ENCODE results near the gene DPH6. TPM values are rescaled to one million over a fixed set of nuclear protein-coding genes. Genes with fewer than 3 reads are reported as not detected.

DPH6 gene
- total RNA-seq, 1 donor from 2014 or later, result 14.2 TPM

GRCh38 chr15:35560870-35561269, 14.9 kb upstream of the DPH6 start:
- no peaks in the 10 kb centered on the region for H3K4me1 Mint-ChIP-seq (ENCODE audit: low read depth, unreplicated experiment)
- H3K27me3 Mint-ChIP-seq (ENCODE audit: unreplicated experiment), result no peaks in the 10 kb centered on the region
- no peaks in the 10 kb centered on the region for H3K36me3 Mint-ChIP-seq (ENCODE audit: unreplicated experiment)

GRCh38 chr15:35560258-35560657, 14.3 kb upstream of the DPH6 start:
- no peaks in the 10 kb centered on the region for H3K4me1 Mint-ChIP-seq (ENCODE audit: low read depth, unreplicated experiment)
- no peaks in the 10 kb centered on the region for H3K9me3 Mint-ChIP-seq (ENCODE audit: unreplicated experiment)
- H3K27ac Mint-ChIP-seq (ENCODE audit: unreplicated experiment), result no peak overlapping the region
- no peak for TF ChIP-seq CTCF (IDR thresholded peaks at IDR 0.05; ENCODE audit: partially characterized antibody, unreplicated experiment)
- no peaks in the 10 kb centered on the region for H3K27me3 Mint-ChIP-seq (ENCODE audit: unreplicated experiment)
- DNase-seq, result no peak
- H3K4me3 Mint-ChIP-seq (ENCODE audit: unreplicated experiment), result no peak overlapping the region
- H3K36me3 Mint-ChIP-seq (ENCODE audit: unreplicated experiment), result no peaks in the 10 kb centered on the region

More at GRCh38 chr15:35560870-35561269, 14.9 kb upstream of the DPH6 start:
- DNase-seq, result no peak
- Mint-ChIP-seq H3K9me3 (ENCODE audit: unreplicated experiment) (no peaks in the 10 kb centered on the region), H3K27ac (ENCODE audit: unreplicated experiment) (no peak overlapping the region), H3K4me3 (ENCODE audit: unreplicated experiment) (no peak overlapping the region)
- no peak for TF ChIP-seq CTCF (IDR thresholded peaks at IDR 0.05; ENCODE audit: partially characterized antibody, unreplicated experiment)

GRCh38 chr15:35559683-35560082, 13.7 kb upstream of the DPH6 start:
- no peak overlapping the region for H3K27ac Mint-ChIP-seq (ENCODE audit: unreplicated experiment)
- TF ChIP-seq CTCF (IDR thresholded peaks at IDR 0.05; ENCODE audit: partially characterized antibody, unreplicated experiment), result no peak
- no peaks in the 10 kb centered on the region for H3K36me3 Mint-ChIP-seq (ENCODE audit: unreplicated experiment)
- H3K9me3 Mint-ChIP-seq (ENCODE audit: unreplicated experiment), result no peaks in the 10 kb centered on the region
- no peaks in the 10 kb centered on the region for H3K27me3 Mint-ChIP-seq (ENCODE audit: unreplicated experiment)
- no peak overlapping the region for H3K4me3 Mint-ChIP-seq (ENCODE audit: unreplicated experiment)
- no peaks in the 10 kb centered on the region for H3K4me1 Mint-ChIP-seq (ENCODE audit: low read depth, unreplicated experiment)
- no peak for DNase-seq

GRCh38 chr15:35557544-35557943, 11.6 kb upstream of the DPH6 start:
- no peaks in the 10 kb centered on the region for H3K36me3 Mint-ChIP-seq (ENCODE audit: unreplicated experiment)
- no peaks in the 10 kb centered on the region for H3K27me3 Mint-ChIP-seq (ENCODE audit: unreplicated experiment)
- no peaks in the 10 kb centered on the region for H3K9me3 Mint-ChIP-seq (ENCODE audit: unreplicated experiment)
- no peak for TF ChIP-seq CTCF (IDR thresholded peaks at IDR 0.05; ENCODE audit: partially characterized antibody, unreplicated experiment)
- no peak for DNase-seq
- no peak overlapping the region for H3K4me3 Mint-ChIP-seq (ENCODE audit: unreplicated experiment)
- H3K4me1 Mint-ChIP-seq (ENCODE audit: low read depth, unreplicated experiment), result no peaks in the 10 kb centered on the region
- no peak overlapping the region for H3K27ac Mint-ChIP-seq (ENCODE audit: unreplicated experiment)

- Mint-ChIP-seq H3K27me3 (ENCODE audit: unreplicated experiment) (no peaks in the 10 kb centered on the region), H3K9me3 (ENCODE audit: unreplicated experiment) (no peaks in the 10 kb centered on the region), H3K36me3 (ENCODE audit: unreplicated experiment) (no peaks in the 10 kb centered on the region), H3K4me3 (ENCODE audit: unreplicated experiment) (no peak overlapping the region), H3K4me1 (ENCODE audit: low read depth, unreplicated experiment) (no peaks in the 10 kb centered on the region), H3K27ac (ENCODE audit: unreplicated experiment) (no peak overlapping the region)
- TF ChIP-seq CTCF (IDR thresholded peaks at IDR 0.05; ENCODE audit: partially characterized antibody, unreplicated experiment), result no peak
- DNase-seq, result no peak
Measured at GRCh38 chr15:35557012-35557411, 11.0 kb upstream of the DPH6 start.
